Keratinocyte (primary cell): ENCODE results near the gene MAPKBP1. TPM values are rescaled to one million over a fixed set of nuclear protein-coding genes. Genes with fewer than 3 reads are reported as not detected.

Source experiments
- DNase-seq: peaks from one replicate; pipeline ENCODE4 v3.0.0-alpha.2; 2011; ENCODE audit warnings: low read depth, missing footprints, low spot score
- FAIRE-seq: peaks from 2 replicates; lab custom pipeline; 2011; peaks lifted over from hg19 to GRCh38; lab: Jason Lieb, UNC
- H2AFZ ChIP-seq: 2 replicates; pipeline ENCODE4 v1.6.0; 2012; ENCODE audit warnings: low read length, control low read depth, inconsistent platforms; ENCODE audit not compliant: control insufficient read depth
- H3K27ac ChIP-seq: 2 replicates; pipeline ENCODE4 v1.5.1; 2011; ENCODE audit warnings: low read length; ENCODE audit not compliant: control insufficient read depth, insufficient read depth
- H3K27me3 ChIP-seq: 3 replicates; pipeline ENCODE4 v1.6.0; 2011; ENCODE audit warnings: low read length; ENCODE audit not compliant: control insufficient read depth, insufficient read depth; ENCODE audit errors: extremely low read depth
- H3K36me3 ChIP-seq, 2 experiments: 2 replicates in 1 of 2; 3 replicates in 1 of 2; pipeline ENCODE4 v1.5.1; 2011; ENCODE audit warnings: low read length in 2 of 2, mild to moderate bottlenecking in 1 of 2; ENCODE audit not compliant: control insufficient read depth in 2 of 2, insufficient read depth in 2 of 2; ENCODE audit errors: extremely low read depth in 1 of 2
- H3K4me1 ChIP-seq: 3 replicates; pipeline ENCODE4 v1.5.1; 2011; ENCODE audit warnings: low read length; ENCODE audit not compliant: control insufficient read depth, insufficient read depth; ENCODE audit errors: extremely low read depth
- H3K4me2 ChIP-seq: 3 replicates; pipeline ENCODE4 v1.6.0; 2011; ENCODE audit warnings: low read depth, low read length; ENCODE audit not compliant: control insufficient read depth, insufficient read depth; ENCODE audit errors: extremely low read depth
- H3K4me3 ChIP-seq, 3 experiments: fragments of 200-600 bp in 1 of 3; sonication (generic) in 1 of 3; 2 replicates in 2 of 3; 3 replicates in 1 of 3; pipeline ENCODE4 v1.5.1; 2011 to 2016; ENCODE audit warnings: low read length in 3 of 3, mild to moderate bottlenecking in 3 of 3, control low read depth in 2 of 3, inconsistent platforms in 1 of 3, low read depth in 1 of 3, mixed read lengths in 1 of 3, mixed run types in 1 of 3, moderate library complexity in 1 of 3; ENCODE audit not compliant: control insufficient read depth in 2 of 3, insufficient read depth in 2 of 3; ENCODE audit errors: extremely low read depth in 1 of 3
- H3K79me2 ChIP-seq: 2 replicates; pipeline ENCODE4 v1.6.0; 2012; ENCODE audit warnings: low read length; ENCODE audit not compliant: control insufficient read depth, insufficient read depth
- H3K9ac ChIP-seq: 3 replicates; pipeline ENCODE4 v1.6.0; 2011; ENCODE audit warnings: low read length; ENCODE audit not compliant: control insufficient read depth, insufficient read depth; ENCODE audit errors: extremely low read depth
- H3K9me1 ChIP-seq: 3 replicates; pipeline ENCODE4 v1.6.0; 2011; ENCODE audit warnings: low read length; ENCODE audit not compliant: control insufficient read depth, insufficient read depth; ENCODE audit errors: extremely low read depth
- H3K9me3 ChIP-seq: 2 replicates; pipeline ENCODE4 v1.5.1; 2012; ENCODE audit warnings: low read depth, low read length; ENCODE audit not compliant: control insufficient read depth
- H4K20me1 ChIP-seq: 3 replicates; pipeline ENCODE4 v1.6.0; 2011; ENCODE audit warnings: low read length; ENCODE audit not compliant: control insufficient read depth, insufficient read depth; ENCODE audit errors: extremely low read depth
- CTCF ChIP-seq, 3 experiments: IDR thresholded peaks in 1 of 3; conservative IDR thresholded peaks in 1 of 3; optimal IDR thresholded peaks in 1 of 3; 2 replicates in 2 of 3; 3 replicates in 1 of 3; pipeline versions ENCODE3 to v1.5.1; 2011; ENCODE audit warnings: low read length in 3 of 3, mild to moderate bottlenecking in 3 of 3, moderate library complexity in 2 of 3, control low read depth in 1 of 3, inconsistent platforms in 1 of 3; ENCODE audit not compliant: insufficient read depth in 2 of 3; ENCODE audit errors: extremely low read depth in 1 of 3
- EZH2 ChIP-seq: IDR thresholded peaks from one replicate; pipeline ENCODE4 v1.6.1; 2012; ENCODE audit warnings: inconsistent platforms, mild to moderate bottlenecking, low read length, moderate library complexity
- dilution Hi-C: fragments of 300-500 bp; cut with MboI; formaldehyde crosslinking; loops from one replicate; pipeline ENCODE4 v1.7.0; 2020; ENCODE audit warnings: low sequenced_read_pairs; ENCODE audit not compliant: extremely low pct_ligation_motif_present
- polyA plus RNA-seq, 5 experiments: library from polyadenylated mRNA; depleted of rRNA in 3 of 5; stranded (reverse) in 3 of 5; stranded (forward) in 1 of 5; unstranded in 1 of 5; fragments of >200 nt; gene quantifications; 1 replicate in 1 of 5; 2 replicates in 3 of 5; 3 replicates in 1 of 5; pipeline versions ENCODE4 v1.2.1 to v1.2.3, GENCODE V29; 2011 to 2012; ENCODE audit warnings: missing spikeins in 2 of 5, low read depth in 1 of 5, low replicate concordance in 1 of 5

Gene MAPKBP1
- polyA plus RNA-seq, 1 donor (not counting 4 experiments of a cell fraction or from before 2014, with no cell fraction given): 18.3 TPM

- Histone ChIP-seq H3K4me1 (no peaks in the 10 kb centered on the region), H3K9me1 (no peaks in the 10 kb centered on the region), H3K79me2 (no peaks in the 10 kb centered on the region), H4K20me1 (no peaks in the 10 kb centered on the region), H3K4me3 (no peak overlapping the region), H2AFZ (no peak overlapping the region), H3K9me3 (no peaks in the 10 kb centered on the region), H3K27me3 (no peaks in the 10 kb centered on the region), H3K27ac (no peak overlapping the region), H3K4me2 (no peak overlapping the region), H3K9ac (no peak overlapping the region), H3K36me3 (peaks cover 0 to 2% of the 10 kb centered on the region in 2 experiments)
- FAIRE-seq: no peak
- TF ChIP-seq EZH2: no peak
- no peak for TF ChIP-seq CTCF (optimal IDR thresholded peaks at IDR 0.05 in 1 of 3, IDR thresholded peaks at IDR 0.05 in 1 of 3, conservative IDR thresholded peaks at IDR 0.05 in 1 of 3; ENCODE audit: extremely low read depth in 1 of 3, insufficient read depth in 2 of 3, low read length in 3 of 3)
- DNase-seq: no peak
- dilution Hi-C loops: no loop called here
Measured at GRCh38 chr15:41730543-41730942, 43.7 kb upstream of the MAPKBP1 start.

GRCh38 chr15:41732483-41732882 lies 41.8 kb upstream of the MAPKBP1 start:
- dilution Hi-C loops: no loop called here
- no peaks in the 10 kb centered on the region for H3K4me1 ChIP-seq
- H2AFZ ChIP-seq: no peak overlapping the region
- H3K36me3 ChIP-seq: peaks cover 4 to 5% of the 10 kb centered on the region in 2 experiments
- H3K4me2 ChIP-seq: no peak overlapping the region
- FAIRE-seq (no peak), DNase-seq (no peak)
- H3K4me3 ChIP-seq: no peak overlapping the region
- no peak overlapping the region for H3K9ac ChIP-seq
- TF ChIP-seq CTCF (optimal IDR thresholded peaks at IDR 0.05 in 1 of 3, IDR thresholded peaks at IDR 0.05 in 1 of 3, conservative IDR thresholded peaks at IDR 0.05 in 1 of 3; ENCODE audit: extremely low read depth in 1 of 3, insufficient read depth in 2 of 3, low read length in 3 of 3): no peak
- TF ChIP-seq EZH2: no peak
- H4K20me1 ChIP-seq: no peaks in the 10 kb centered on the region
- H3K9me1 ChIP-seq: no peaks in the 10 kb centered on the region
- H3K27me3 ChIP-seq: no peaks in the 10 kb centered on the region
- H3K79me2 ChIP-seq: no peaks in the 10 kb centered on the region
- H3K27ac ChIP-seq: no peak overlapping the region
- H3K9me3 ChIP-seq: no peaks in the 10 kb centered on the region
